NCI-H1694 (cell line): ENCODE data around the gene PLIN5.

Experiments used
- DNase-seq: peaks from one replicate; lab custom pipeline; 2025; lab: John Stamatoyannopoulos, UW

The PLIN5 gene

GRCh38 chr19:4521888-4522242, 13.2 kb downstream of the PLIN5 start:
- no peak for DNase-seq

DNA sequence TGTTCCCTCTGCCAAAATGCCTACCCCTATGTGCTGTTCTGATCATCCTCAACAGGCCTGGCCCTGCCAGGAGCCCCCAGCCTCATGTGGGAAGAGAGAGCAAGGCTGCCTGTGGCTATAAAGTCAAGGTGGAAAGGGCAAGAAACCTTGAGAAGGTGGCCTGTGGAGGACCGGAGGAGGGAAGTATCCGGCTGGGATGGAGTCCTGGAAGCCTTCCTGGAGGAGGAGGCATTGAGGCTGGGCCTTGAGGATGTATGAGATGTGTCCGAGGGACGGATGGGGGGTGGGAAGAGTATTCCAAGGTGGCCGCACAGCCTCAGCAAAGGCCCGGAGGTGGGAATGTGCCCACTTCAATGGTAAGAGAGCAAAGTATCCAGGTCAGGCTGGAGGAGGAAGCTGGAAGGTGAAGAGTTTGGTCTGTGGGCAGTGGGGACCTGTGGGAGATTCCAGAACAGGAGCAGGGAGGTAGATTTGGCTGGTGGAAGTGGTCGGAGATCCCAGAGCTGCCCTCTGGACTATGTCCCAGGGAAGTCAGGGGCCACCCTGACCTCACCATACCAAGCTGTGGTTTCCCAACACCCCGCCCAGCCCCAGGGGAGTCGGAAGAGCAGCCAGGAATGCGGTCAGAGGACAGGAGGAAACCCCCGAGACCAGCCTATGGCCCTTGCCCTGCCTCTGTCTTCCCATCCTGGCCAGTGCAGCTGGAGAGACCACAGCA, 13.7 kb downstream of the PLIN5 start:
- no peak for DNase-seq

- DNase-seq = no peak
Observed at GRCh38 chr19:4519521-4520277, 15.3 kb downstream of the PLIN5 start.

GRCh38 chr19:4519172-4519496, 15.9 kb downstream of the PLIN5 start:
- DNase-seq = no peak

GRCh38 chr19:4518345-4519171, 16.5 kb downstream of the PLIN5 start, which contains the start of gene PLIN4:
PLIN4 (minus strand) TSS chr19:4518486; CDS start chr19:4518272, 214 bp downstream.
- no peak for DNase-seq

- no peak for DNase-seq
Observed at GRCh38 chr19:4517451-4518057, 17.5 kb downstream of the PLIN5 start.

DNA sequence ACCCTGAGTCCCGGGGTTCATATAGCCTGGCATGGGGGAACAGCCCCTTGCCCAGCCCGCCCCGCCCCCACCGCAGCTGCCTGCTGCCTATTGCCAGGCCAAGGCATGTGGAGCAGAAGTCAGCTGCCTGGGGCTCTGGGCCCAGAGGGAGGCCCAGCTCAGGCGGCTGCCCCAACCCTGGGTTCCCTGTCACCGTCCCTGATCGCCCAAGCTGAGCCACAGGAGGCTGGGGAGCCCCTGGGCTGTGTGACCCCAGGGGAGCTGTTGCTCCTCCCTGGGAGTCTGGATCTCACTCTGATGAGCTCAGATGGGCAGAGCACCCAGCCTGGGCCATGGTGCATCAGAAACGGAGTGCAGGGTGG, 18.1 kb downstream of the PLIN5 start:
- no peak for DNase-seq

DNA sequence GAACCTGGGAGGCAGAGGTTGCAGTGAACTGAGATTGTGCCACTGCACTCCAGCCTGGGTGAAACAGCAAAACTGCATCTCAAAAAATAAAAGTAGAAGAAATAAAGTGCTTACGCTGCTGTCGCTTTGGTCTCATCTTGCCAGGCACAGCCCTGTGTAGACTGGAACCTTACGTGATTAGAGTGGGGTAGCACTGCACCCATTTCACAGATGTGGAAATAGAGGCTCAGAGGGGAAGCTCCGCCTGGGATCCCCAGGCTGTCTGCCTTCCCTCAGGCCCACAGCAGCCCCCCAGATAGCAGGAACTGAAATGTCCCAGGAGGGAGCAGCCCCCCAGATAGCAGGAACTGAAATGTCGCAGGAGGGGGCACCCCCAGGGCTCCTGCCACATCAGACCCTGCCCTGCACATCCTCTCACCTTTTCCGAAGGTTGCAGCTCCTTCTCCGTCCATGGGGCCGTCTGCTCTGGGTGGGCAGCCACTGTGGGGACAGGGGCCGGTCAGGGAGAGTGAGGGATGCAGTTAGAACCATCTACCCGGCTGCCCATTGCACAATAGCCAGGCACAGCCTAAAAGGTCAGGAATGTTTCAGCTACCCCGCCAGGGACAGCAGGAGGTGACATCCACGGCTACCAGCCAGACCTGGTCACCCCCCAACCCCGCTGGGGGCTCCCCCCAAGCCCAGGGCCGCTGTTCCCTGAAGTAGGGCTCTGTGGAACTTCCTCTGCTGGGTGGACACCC, 18.7 kb downstream of the PLIN5 start:
- no peak for DNase-seq

- DNase-seq = no peak
Observed at GRCh38 chr19:4515732-4516131, 19.3 kb downstream of the PLIN5 start.

- DNase-seq = no peak
Observed at GRCh38 chr19:4513248-4513647, 21.8 kb downstream of the PLIN5 start.

DNA sequence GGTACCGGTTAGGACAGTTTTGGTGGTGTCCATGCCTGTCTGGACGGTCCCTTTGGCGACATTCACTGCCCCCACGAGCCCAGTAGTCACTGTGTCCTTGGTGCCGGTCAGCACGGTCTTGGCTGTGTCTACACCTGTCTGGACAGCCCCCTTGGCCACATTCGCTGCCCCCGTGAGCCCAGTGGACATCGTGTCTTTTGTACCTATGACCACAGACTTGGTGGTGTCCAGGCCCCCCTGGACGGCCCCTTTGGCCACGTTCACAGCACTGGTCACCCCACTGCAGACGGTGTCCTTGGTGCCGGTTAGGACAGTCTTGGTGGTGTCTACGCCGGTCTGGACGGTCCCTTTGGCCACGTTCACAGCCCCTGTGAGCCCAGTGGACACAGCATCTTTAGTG, 23.0 kb downstream of the PLIN5 start:
- DNase-seq = no peak

GRCh38 chr19:4511300-4512054, 23.5 kb downstream of the PLIN5 start:
- DNase-seq = no peak

GRCh38 chr19:4510435-4511255, 24.4 kb downstream of the PLIN5 start:
- DNase-seq = no peak

GRCh38 chr19:4508698-4509097, 26.3 kb downstream of the PLIN5 start:
- DNase-seq = no peak

GRCh38 chr19:4507804-4508203, 27.2 kb downstream of the PLIN5 start:
- DNase-seq = no peak

- DNase-seq = no peak
Observed at GRCh38 chr19:4507150-4507452, 27.9 kb downstream of the PLIN5 start.

- DNase-seq = no peak
Observed at GRCh38 chr19:4506449-4507149, 28.4 kb downstream of the PLIN5 start.

DNA sequence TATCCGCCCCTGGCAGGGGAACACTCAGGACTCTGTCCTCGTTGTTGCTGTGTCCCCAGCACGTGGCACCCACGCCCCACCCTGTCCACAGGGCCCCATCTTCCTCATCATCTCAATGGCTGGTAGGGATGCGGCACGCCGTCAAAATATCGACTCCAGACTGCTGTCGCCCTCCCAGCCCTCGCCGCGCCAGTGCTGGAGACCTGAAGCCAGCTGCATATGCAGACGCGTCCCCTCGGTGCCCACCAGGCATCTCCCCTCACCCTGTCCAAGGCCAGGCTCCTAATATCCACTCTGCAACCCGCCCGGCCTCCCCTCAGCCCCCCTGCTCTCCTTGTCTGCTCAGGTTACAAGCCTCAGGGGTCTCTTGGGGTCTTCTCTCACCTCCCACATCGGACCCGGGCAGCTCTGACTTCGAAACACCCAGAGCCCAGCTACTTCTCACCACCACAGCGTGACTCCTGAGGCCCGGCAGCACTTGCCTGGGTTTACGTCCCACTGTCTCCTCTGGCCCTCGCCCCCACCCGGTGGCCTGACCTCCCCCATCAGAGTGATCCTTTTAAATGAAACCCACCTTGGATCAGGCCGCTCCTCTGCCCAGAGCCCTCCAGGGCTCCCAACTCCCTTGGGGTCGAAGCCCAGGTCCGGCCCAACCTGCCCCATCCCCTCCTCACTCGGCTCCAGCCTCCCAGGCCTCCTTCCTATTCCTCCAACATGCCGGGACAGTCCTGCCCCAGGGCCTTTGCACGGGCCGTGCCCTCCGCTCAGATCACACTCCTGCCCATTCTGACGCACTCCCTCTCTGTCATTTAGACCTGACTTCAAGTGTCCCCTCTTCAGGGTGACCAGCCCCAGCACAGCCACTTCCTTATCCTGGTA, 29.2 kb downstream of the PLIN5 start:
- no peak for DNase-seq
